NCI-H345 (cell line): ENCODE measurements around the gene CXCL16.

Experiments
- DNase-seq: peaks from one replicate; lab custom pipeline; 2025; lab: John Stamatoyannopoulos, UW

Gene CXCL16

GRCh38 chr17:4750606-4751005, 10.9 kb upstream of the CXCL16 start:
- no peak for DNase-seq

GRCh38 chr17:4748686-4749085, 9.0 kb upstream of the CXCL16 start:
- DNase-seq: no peak

GRCh38 chr17:4747847-4748246, 8.1 kb upstream of the CXCL16 start:
- no peak for DNase-seq

GRCh38 chr17:4744999-4745969, 5.6 kb upstream of the CXCL16 start:
- DNase-seq: no peak

- no peak for DNase-seq
Observed at GRCh38 chr17:4743898-4744297, 4.2 kb upstream of the CXCL16 start.

- DNase-seq: no peak
Observed at GRCh38 chr17:4743216-4743615, 3.5 kb upstream of the CXCL16 start.

- no peak for DNase-seq
Observed at GRCh38 chr17:4742629-4743028, 2.9 kb upstream of the CXCL16 start.

GRCh38 chr17:4742133-4742532, 2.4 kb upstream of the CXCL16 start:
- no peak for DNase-seq

- no peak for DNase-seq
Observed at GRCh38 chr17:4741544-4741943, 1.8 kb upstream of the CXCL16 start.

GRCh38 chr17:4740584-4740983, 856 bp upstream of the CXCL16 start:
- no peak for DNase-seq

- no peak for DNase-seq
Observed at GRCh38 chr17:4740025-4740351, 260 bp upstream of the CXCL16 start.

- no peak for DNase-seq
Observed at GRCh38 chr17:4738136-4739121, 1.3 kb downstream of the CXCL16 start.

GRCh38 chr17:4735876-4736651, 3.7 kb downstream of the CXCL16 start:
- no peak for DNase-seq

GRCh38 chr17:4734857-4735475, 4.8 kb downstream of the CXCL16 start:
- no peak for DNase-seq

- DNase-seq: no peak
Observed at GRCh38 chr17:4733073-4733531, 6.6 kb downstream of the CXCL16 start.

- no peak for DNase-seq
Observed at GRCh38 chr17:4728124-4728523, 11.6 kb downstream of the CXCL16 start.

- DNase-seq: no peak
Observed at GRCh38 chr17:4725646-4726310, 13.9 kb downstream of the CXCL16 start.

- DNase-seq: no peak
Observed at GRCh38 chr17:4724650-4725049, 15.1 kb downstream of the CXCL16 start.

- no peak for DNase-seq
Observed at GRCh38 chr17:4722678-4723240, 17.0 kb downstream of the CXCL16 start.
